ENCODE results near the gene NES.

GRCh38 chr1:156667968-156668709 is 9.1 kb downstream of the NES start:
- TF ChIP-seq CTCF (IDR thresholded peaks at IDR 0.05; ENCODE audit: low read length) (no peak), EZH2 (IDR thresholded peaks at IDR 0.05; ENCODE audit: borderline replicate concordance, low read length) (no peak)
